ENCODE results near the gene BABAM2.

GRCh38 chr2:27912512-27912911 lies 22.0 kb downstream of the BABAM2 start:
- TF ChIP-seq CTCF (IDR thresholded peaks at IDR 0.05) = no peak
- TF ChIP-seq POLR2A (IDR thresholded peaks at IDR 0.05) = no peak
- no peak for TF ChIP-seq POLR2AphosphoS5 (IDR thresholded peaks at IDR 0.05)
- no peak for TF ChIP-seq EP300 (IDR thresholded peaks at IDR 0.05)

Data from sigmoid colon (tissue), 4 donors.